Urothelium cell line (cell line): ENCODE measurements around the gene TCF4.

ENCODE experiments used
- DNase-seq: peaks from one replicate; pipeline ENCODE4 v3.0.0; 2011; ENCODE audit warnings: low spot score, mixed read lengths
- FAIRE-seq: peaks from 2 replicates; lab custom pipeline; 2011; peaks lifted over from hg19 to GRCh38; lab: Jason Lieb, UNC

TCF4 gene

GRCh38 chr18:55419132-55419946, 168.7 kb downstream of the TCF4 start:
- FAIRE-seq (no peak), DNase-seq (no peak)

DNA sequence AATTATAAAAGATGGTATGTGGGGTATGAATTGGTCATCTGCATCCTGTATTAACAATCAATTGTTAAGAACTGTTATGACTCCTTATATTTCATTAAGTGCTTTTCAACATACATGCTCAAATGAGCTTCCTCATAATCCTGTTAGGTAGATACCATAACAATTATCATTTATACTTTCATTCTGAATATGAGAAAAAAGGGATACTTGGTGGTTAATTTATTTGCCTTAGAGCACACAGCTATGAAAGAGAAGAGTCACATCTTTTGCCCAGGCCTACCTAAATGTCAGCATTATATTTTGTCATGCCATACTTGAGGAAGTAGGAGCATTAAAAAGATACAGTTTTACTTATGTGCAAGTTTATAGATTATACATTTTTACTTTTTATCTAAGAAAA, 169.6 kb downstream of the TCF4 start:
- FAIRE-seq (no peak), DNase-seq (no peak)

DNA sequence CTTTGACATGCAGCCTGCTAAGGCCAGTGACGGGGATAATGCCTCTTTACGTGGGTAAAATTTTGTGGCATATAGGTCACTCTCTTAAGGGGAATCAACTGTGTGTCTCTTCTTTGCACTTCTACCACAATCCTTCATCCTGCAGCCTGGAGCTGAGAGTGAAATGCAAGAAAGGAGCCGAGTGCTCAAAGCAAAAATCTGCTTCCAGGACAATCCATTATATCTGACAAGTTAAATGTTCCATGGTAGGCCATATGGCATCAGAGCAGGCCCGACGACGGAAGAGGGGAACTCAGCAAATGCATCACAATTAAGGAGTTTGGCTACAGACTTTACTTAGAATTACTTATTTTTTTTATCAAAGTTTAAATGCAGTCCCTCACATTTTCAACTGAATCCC, 171.2 kb downstream of the TCF4 start:
- FAIRE-seq: no peak

DNA sequence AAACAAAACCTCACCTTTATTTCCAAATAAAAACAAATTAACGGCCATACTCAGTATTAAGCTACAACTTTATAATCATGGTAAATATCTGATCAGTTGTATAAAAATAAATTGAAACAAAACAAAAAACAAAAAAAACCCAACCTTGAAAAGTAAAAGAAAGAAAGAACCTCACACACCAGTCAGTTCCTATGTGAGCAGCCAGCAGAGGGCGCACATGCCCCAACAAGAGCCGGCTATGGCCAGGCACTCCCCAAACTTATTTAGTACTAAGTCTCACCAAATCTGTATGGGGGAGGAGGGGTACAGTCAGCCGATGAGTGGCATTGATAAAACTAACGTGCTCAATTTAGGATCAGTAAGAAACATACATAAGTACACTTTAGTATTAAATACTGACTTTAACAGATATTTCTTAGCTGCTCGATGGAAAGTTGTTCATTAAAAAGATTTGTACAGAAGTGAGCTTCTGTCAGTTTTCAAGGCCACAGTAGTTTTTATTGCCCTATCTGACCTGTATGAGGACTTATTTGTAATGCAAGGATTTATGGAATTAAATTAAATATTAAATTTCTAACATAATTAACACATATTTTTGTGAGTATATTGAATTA, 172.6 kb downstream of the TCF4 start:
- FAIRE-seq (no peak), DNase-seq (peak; percentile 44)

More for the DNA sequence above, 171.2 kb downstream of the TCF4 start:
- DNase-seq: no peak

DNA sequence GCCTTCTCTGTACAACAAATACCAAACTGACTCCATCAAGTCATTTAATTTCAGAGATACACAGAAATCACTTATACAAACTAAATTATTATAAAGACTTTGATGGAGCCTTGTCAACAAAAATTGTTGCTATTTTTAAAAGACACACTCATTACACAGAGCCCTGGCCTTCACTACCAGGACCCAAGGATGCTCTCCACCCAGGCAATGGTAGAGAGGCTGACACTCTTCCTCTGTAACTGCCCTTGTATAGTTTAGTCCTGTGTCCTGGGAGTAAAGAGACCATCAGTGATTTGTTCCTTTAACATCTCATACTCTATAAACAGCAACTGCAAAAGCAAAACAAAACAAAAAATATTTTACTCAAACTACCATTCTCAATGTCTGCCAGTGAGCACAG, 173.5 kb downstream of the TCF4 start:
- DNase-seq (no peak), FAIRE-seq (no peak)

DNA sequence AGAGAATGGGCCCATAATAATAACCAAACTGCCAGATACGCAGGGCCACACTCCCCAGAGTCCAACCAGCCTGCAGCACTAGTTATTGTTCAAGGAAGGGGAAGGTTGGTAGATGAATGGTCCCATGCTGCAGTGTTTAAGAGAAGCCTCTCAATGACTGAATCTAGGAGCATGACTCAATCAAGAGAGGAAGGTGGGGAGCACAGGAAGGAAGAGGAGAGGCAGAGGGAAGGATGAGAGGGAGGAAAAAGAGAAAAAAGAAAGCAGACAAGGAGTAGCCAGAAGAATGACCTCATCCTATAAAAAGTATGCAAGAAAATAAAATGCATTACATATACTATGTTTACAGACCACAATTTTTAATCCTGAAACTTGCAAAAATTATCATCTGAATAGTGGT, 174.5 kb downstream of the TCF4 start:
- no peak for FAIRE-seq
- no peak for DNase-seq

DNA sequence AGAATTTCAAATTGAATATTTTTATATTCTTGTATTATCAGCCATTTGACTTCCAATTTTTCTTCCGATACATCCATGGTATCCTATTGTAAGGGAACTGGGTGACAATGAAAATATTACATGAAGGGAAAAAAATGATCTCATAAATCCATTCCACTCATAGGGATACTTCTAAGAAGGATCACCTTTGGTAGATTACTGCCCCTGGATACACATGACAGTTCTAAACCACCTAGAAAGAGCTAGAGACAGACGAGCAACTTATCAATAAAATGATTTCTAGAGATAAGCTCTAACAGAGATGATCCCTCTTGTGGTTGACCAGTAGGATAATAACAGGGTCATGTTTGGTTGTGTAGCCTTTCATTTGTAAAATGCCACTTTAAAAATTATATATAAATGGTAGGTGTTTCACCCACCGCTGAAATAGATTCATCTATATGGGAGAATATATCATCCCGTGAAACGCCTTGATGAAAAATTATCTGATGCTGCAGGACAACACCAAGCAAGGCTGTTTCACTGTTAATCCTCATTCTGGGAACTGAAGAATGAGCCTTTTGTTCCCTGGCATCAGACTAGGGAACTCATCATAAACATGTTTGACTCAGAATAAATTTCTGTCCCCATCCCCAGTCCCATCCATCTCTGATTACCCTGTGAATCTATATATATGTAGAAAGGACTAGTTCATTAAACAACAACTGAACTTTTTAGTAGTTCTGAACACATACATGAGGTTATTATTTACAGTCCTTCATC, 180.0 kb downstream of the TCF4 start:
- FAIRE-seq (no peak), DNase-seq (no peak)

- FAIRE-seq (no peak), DNase-seq (no peak)
Observed at GRCh38 chr18:55407191-55407590, 180.8 kb downstream of the TCF4 start.

DNA sequence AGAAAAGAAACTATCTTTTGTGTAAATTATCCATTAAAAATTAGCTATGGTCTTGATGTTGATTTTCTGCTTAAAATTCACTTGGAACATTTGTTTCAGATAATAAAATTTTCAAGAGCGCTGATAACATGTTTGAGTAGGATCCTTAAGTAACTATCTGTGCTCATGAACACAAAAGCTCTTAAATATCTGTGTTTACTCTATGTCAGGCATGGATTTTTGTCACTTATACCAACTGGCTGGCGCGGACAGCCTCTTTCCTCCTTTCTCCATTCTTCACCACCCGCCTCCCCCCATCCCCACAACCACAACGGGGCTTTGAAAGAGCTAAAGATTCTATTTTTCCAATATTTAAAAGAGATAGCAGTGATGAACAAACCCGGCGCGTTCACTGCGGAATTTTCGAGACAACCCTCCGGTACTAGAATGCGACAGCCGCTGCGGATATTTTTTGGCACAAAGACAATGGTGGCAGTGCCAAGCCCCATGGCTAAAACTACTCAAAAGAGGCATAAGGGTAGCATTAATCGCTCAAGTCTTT, 181.5 kb downstream of the TCF4 start:
- FAIRE-seq (no peak), DNase-seq (no peak)

GRCh38 chr18:55405893-55406406, 182.0 kb downstream of the TCF4 start:
- peak; percentile 75 for DNase-seq
- FAIRE-seq: no peak

DNA sequence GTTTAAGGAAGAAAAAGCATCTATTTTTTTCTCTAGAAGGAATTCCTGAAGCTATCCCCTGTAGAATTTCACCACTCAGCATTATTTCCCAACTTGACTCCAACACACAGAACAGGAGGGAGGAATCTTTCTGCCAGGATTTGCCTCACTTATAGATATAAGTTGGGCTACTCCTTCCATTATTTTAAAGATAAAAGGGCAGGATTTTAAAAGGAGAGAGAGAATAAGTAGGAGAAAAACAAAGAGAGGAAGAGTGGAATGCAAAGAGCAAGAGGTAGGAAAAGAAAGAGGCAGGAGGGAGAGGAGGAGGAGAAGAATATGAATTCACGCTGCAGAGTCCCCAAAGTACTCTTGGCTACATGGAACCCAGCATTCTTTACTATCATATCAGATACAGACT, 182.5 kb downstream of the TCF4 start:
- FAIRE-seq (no peak), DNase-seq (no peak)

DNA sequence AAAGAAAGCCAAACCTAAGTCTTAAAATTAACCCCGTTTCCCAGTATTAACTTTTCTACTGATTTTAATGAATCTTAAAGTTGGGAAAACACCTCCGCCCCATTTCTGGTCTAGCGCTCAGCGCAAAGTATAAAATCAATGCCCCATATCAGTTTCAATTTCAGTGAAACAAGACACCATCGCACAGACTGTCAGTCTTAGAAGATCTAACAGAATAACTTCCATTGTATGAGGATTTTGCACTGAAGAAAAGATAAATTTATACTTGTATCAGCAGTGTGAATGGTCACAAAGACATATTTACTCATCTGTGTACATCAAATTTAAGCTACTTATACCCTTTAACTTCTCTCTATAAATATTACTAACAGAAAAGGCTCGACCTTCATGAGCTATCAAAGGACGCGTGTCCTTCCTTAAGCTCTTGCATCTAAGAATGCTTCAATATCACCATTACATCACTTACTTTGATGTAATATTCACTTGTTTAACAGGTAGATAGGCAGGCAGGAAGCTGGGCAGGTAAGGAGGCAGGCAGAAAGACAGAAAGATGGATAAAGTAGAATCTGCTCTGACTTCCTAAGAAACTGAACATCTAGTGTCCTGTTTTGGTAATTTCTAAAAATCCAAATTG, 183.0 kb downstream of the TCF4 start:
- DNase-seq (no peak), FAIRE-seq (no peak)

GRCh38 chr18:55404136-55404830, 183.7 kb downstream of the TCF4 start:
- no peak for FAIRE-seq
- DNase-seq: no peak

GRCh38 chr18:55403421-55403949, 184.5 kb downstream of the TCF4 start:
- DNase-seq (no peak), FAIRE-seq (no peak)

GRCh38 chr18:55402731-55403405, 185.1 kb downstream of the TCF4 start:
- FAIRE-seq (no peak), DNase-seq (no peak)

DNA sequence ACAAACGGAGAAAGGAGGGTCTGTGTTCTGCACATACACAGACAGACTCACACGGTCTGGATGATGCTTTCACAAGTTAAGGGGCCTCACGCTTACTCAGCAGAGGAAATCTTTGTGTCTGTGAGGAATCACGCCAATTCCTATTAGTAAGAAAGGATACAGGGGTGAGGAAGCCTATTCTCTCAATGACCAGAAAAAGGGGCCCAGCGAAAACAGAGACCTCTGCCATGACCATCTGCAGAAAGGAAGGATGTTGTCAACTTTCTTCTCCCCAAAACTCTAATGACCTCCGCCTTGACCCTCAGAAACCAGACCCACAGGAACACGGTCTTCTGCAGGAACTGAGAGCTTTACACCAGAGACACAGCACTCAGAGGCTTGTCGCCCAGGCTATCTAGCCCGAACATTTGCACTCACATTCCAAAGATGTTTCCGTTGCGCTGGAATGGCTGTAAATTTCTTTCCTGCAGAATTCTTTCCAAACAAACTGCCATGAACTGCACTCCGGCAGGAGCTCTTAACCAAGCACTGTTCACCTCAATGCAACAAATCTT, 186.3 kb downstream of the TCF4 start:
- peak; percentile 27 for DNase-seq
- FAIRE-seq: no peak

DNA sequence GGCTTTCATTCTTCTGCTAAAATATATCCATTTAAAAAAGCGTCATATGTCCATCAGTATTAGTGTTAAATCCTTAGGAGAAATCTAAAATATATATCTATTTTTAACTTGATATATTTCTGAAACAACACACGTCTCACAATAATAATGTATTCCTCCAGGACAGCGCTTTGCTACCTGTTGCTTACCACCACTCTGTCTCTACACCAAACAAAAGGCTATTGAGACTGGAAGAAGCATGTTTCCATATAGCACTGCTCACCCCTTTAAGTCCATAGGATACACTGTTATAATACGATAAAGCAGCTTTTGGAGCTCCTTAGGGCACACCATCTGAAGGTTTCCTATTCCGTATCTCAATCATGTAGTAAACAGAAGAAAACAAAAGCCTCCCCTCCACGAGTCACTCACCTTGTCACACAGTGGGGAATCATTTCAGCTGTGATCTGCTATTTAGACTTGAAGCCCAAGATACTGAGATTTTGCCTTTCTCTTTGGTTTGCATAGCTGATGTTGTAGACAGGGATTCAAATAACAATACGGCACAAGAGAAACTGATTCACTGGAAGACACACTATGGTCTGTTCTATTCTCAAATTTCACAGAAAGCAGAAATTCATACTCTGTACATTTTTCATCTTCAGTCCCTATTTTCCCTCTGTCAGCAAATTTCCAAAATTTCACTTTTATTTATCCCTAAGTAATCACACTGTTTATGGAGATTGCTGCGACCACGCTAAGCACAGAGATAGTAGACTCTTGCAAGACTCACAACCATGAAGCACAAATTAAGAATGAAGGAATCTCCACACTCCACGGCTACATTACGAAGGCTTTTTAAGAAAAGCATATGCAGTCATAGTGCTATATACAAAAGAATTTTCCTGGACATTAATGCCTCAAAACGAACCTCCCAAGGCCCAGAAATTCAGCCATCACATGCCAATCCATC, 187.1 kb downstream of the TCF4 start:
- no peak for DNase-seq
- FAIRE-seq: no peak

DNA sequence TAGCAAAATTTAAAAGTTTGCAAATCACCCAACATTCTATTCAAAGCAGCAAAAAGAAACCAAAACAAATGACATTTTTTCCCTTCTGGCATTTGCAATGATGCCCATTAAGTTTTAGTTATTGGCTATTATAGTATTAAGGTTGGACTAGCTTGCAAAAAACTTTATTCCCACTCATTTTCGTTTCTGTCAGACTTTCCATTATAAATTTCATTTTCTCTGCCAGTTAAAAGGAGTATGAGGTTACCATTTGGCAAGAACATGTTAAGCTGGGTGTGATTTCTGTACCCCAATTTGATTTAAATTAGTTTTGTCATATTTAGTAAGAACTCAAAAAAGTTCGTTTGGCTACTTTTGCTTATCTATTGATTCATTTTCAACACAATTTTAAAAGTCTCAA, 187.9 kb downstream of the TCF4 start:
- no peak for DNase-seq
- no peak for FAIRE-seq
